ENCODE results near the gene SLC22A2. TPM values are rescaled to one million over a fixed set of nuclear protein-coding genes. Genes with fewer than 3 reads are reported as not detected.

The SLC22A2 gene
- total RNA-seq, 2 donors from 2014 or later, result not detected

DNA sequence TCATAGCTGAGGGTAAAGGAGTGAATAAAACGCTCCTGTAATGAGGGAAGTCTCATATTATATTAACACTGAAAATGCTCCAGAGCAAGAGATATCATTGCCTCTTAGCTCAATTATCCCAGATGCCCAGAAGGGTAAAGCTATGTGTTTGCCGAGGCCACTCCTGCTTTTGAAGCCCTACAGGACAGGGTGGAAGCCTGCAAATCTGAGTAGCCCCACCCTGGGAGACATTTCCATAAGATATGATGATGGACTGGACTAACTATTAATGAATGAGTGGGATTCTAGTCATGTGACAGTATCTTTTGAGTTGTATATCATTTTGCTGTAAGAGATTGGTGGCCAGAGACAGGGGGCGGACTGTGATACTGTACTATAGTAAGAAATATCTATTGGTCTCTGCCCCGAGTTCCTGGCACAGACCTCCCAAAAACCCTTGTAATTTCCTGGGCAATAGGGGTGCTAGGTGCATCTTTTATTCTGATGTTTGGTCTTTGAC, 10.5 kb upstream of the SLC22A2 start:
- peaks cover 8% of the 10 kb centered on the region for H3K4me1 Mint-ChIP-seq (ENCODE audit: low read depth)
- no peak overlapping the region for H3K27ac Mint-ChIP-seq
- ATAC-seq (replicated peaks in 1 of 2) (no peak), DNase-seq (no peak)
- no peaks in the 10 kb centered on the region for H3K36me3 Mint-ChIP-seq (ENCODE audit: insufficient read depth in 2 of 2)
- H3K27me3 Mint-ChIP-seq (ENCODE audit: low read depth), result peaks cover 13% of the 10 kb centered on the region
- no peaks in the 10 kb centered on the region for H3K9me3 Mint-ChIP-seq
- no peak overlapping the region for H3K4me3 Mint-ChIP-seq

- ATAC-seq (replicated peaks in 1 of 2), result no peak
- H3K36me3 Mint-ChIP-seq (ENCODE audit: insufficient read depth in 2 of 2), result no peaks in the 10 kb centered on the region
Observed at GRCh38 chr6:160267102-160267501, 8.5 kb upstream of the SLC22A2 start.

GRCh38 chr6:160265869-160266476, 7.4 kb upstream of the SLC22A2 start:
- Mint-ChIP-seq H3K36me3 (ENCODE audit: insufficient read depth in 2 of 2) (no peaks in the 10 kb centered on the region), H3K27ac (no peak overlapping the region), H3K27me3 (ENCODE audit: low read depth) (peaks cover 24% of the 10 kb centered on the region), H3K9me3 (no peaks in the 10 kb centered on the region), H3K4me3 (peak overlapping the region in 1 of 2 donors; percentile 6), H3K4me1 (ENCODE audit: low read depth) (peaks cover 8% of the 10 kb centered on the region)
- DNase-seq (no peak), ATAC-seq (replicated peaks in 1 of 2) (peak; percentile 22 to 49)

More at GRCh38 chr6:160267102-160267501, 8.5 kb upstream of the SLC22A2 start:
- DNase-seq, result no peak
- peaks cover 21% of the 10 kb centered on the region for H3K27me3 Mint-ChIP-seq (ENCODE audit: low read depth)
- no peaks in the 10 kb centered on the region for H3K9me3 Mint-ChIP-seq
- no peak overlapping the region for H3K27ac Mint-ChIP-seq
- no peak overlapping the region for H3K4me3 Mint-ChIP-seq
- H3K4me1 Mint-ChIP-seq (ENCODE audit: low read depth), result peaks cover 8% of the 10 kb centered on the region

- ATAC-seq (replicated peaks in 1 of 2), result no peak
- DNase-seq, result no peak
- Mint-ChIP-seq H3K4me3 (no peak overlapping the region), H3K9me3 (no peaks in the 10 kb centered on the region), H3K27ac (no peak overlapping the region), H3K4me1 (ENCODE audit: low read depth) (peaks cover 8% of the 10 kb centered on the region), H3K27me3 (ENCODE audit: low read depth) (peaks cover 36% of the 10 kb centered on the region), H3K36me3 (ENCODE audit: insufficient read depth in 2 of 2) (no peaks in the 10 kb centered on the region)
Observed at GRCh38 chr6:160264061-160264612, 5.5 kb upstream of the SLC22A2 start.

DNA sequence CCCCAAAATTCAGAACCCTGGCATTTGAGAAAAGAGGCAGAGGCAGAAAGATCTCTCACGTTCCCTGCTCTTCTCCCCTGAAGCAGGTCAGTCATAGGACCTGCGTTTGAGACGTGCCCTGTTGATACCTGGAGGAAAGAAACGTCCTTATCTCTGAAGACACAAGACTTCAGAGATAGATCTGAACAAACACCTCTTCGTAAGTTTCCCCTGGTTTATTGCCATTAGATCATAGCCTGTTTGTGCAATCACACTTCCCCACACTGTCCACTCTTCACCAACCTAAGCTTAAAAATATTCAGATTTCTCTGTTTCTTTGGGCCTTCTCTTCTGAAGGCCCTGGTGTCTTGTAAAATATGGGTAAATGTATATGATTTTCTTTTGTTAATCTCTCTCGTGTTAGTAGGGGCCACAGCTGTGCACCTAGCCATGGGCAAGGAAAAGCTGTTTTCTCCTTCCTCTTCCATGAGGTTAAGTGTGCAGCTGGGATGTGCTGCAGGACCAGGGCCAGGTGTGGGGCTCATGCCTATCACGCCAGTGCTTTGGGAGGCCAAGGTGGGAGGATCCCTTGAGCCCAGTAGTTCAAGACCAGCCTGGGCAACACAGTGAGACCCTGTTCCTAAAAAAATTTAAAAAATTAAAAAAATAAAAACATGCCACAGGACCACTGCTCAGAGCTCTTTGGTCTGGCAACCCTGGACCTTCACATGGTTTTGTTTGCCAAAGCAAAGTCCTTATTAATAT, 4.7 kb upstream of the SLC22A2 start:
- DNase-seq, result no peak
- Mint-ChIP-seq H3K4me3 (no peak overlapping the region), H3K27me3 (ENCODE audit: low read depth) (peaks cover 36% of the 10 kb centered on the region), H3K4me1 (ENCODE audit: low read depth) (peaks cover 8% of the 10 kb centered on the region), H3K9me3 (no peaks in the 10 kb centered on the region), H3K36me3 (ENCODE audit: insufficient read depth in 2 of 2) (no peaks in the 10 kb centered on the region), H3K27ac (no peak overlapping the region)
- ATAC-seq (replicated peaks in 1 of 2), result no peak

GRCh38 chr6:160261991-160262680, 3.5 kb upstream of the SLC22A2 start:
- ATAC-seq (replicated peaks in 1 of 2) (no peak), DNase-seq (no peak)
- Mint-ChIP-seq H3K36me3 (ENCODE audit: insufficient read depth in 2 of 2) (no peaks in the 10 kb centered on the region), H3K9me3 (no peaks in the 10 kb centered on the region), H3K27me3 (ENCODE audit: low read depth) (peaks cover 26% of the 10 kb centered on the region), H3K27ac (no peak overlapping the region), H3K4me1 (ENCODE audit: low read depth) (peaks cover 8% of the 10 kb centered on the region), H3K4me3 (no peak overlapping the region)

- Mint-ChIP-seq H3K4me1 (ENCODE audit: low read depth) (peaks cover 1% of the 10 kb centered on the region), H3K36me3 (ENCODE audit: insufficient read depth in 2 of 2) (no peaks in the 10 kb centered on the region), H3K4me3 (no peak overlapping the region), H3K27me3 (ENCODE audit: low read depth) (peaks cover 27% of the 10 kb centered on the region), H3K27ac (no peak overlapping the region), H3K9me3 (no peaks in the 10 kb centered on the region)
- DNase-seq, result no peak
- peak in 1 of 2 donors; percentile 36 for ATAC-seq (replicated peaks in 1 of 2)
Observed at GRCh38 chr6:160260803-160261450, 2.3 kb upstream of the SLC22A2 start.

DNA sequence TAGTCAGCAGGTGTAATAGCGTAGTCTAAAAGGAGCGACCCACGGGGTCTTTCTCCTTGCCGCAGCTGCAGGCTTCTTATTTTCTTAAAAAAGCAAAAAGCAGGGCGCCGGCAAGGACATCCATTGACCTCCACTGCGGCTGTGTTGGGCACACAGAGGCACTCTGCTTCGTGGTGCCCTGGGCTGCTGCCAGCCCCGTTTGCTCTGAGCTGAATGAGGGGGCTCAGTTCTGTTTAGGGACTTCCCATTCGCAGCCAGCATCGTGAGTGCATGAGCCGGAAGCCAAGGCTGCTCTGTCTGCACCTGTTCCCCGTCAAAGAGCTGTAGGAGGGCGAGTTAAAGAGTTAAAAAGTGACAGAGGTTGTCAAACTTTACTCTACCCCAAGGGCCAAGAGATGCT, 1.7 kb upstream of the SLC22A2 start:
- Mint-ChIP-seq H3K36me3 (ENCODE audit: insufficient read depth in 2 of 2) (no peaks in the 10 kb centered on the region), H3K4me1 (ENCODE audit: low read depth) (no peaks in the 10 kb centered on the region), H3K27ac (no peak overlapping the region), H3K27me3 (ENCODE audit: low read depth) (peaks cover 30% of the 10 kb centered on the region), H3K9me3 (no peaks in the 10 kb centered on the region), H3K4me3 (no peak overlapping the region)
- no peak for DNase-seq
- ATAC-seq (replicated peaks in 1 of 2), result no peak

DNA sequence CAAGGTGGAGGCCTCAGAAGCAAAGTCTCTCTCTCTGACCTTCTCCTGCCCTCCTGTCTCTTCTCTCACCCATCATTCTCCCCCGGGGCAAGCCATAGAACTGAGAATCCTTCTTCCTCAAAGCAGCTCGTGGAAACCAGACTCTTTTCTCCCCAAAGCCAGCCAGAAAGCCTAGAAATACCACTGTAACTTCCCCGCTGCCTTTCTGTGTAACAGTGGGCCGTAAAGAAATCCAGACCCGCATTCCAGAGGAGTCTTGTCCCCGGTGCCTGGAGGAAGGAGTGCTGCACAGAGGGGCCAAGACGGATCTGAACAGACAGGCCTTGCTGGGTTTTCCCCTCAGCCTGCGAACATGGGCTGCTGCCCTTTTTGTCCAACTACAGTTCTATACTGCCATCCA, 977 bp upstream of the SLC22A2 start:
- Mint-ChIP-seq H3K9me3 (no peaks in the 10 kb centered on the region), H3K4me1 (ENCODE audit: low read depth) (no peaks in the 10 kb centered on the region), H3K4me3 (no peak overlapping the region), H3K27ac (no peak overlapping the region), H3K36me3 (ENCODE audit: insufficient read depth in 2 of 2) (no peaks in the 10 kb centered on the region), H3K27me3 (ENCODE audit: low read depth) (peaks cover 36% of the 10 kb centered on the region)
- DNase-seq (no peak), ATAC-seq (replicated peaks in 1 of 2) (no peak)

- H3K4me1 Mint-ChIP-seq (ENCODE audit: low read depth), result no peaks in the 10 kb centered on the region
- no peak for DNase-seq
- no peak overlapping the region for H3K4me3 Mint-ChIP-seq
- no peak overlapping the region for H3K27ac Mint-ChIP-seq
- peaks cover 42% of the 10 kb centered on the region for H3K27me3 Mint-ChIP-seq (ENCODE audit: low read depth)
- no peaks in the 10 kb centered on the region for H3K36me3 Mint-ChIP-seq (ENCODE audit: insufficient read depth in 2 of 2)
- no peak for ATAC-seq (replicated peaks in 1 of 2)
- H3K9me3 Mint-ChIP-seq, result no peaks in the 10 kb centered on the region
Observed at GRCh38 chr6:160259143-160259425, 463 bp upstream of the SLC22A2 start.

GRCh38 chr6:160256445-160256844, 2.2 kb downstream of the SLC22A2 start:
- no peaks in the 10 kb centered on the region for H3K36me3 Mint-ChIP-seq (ENCODE audit: insufficient read depth in 2 of 2)
- ATAC-seq (replicated peaks in 1 of 2), result no peak
- H3K4me1 Mint-ChIP-seq (ENCODE audit: low read depth), result peaks cover 5% of the 10 kb centered on the region
- DNase-seq, result no peak
- H3K4me3 Mint-ChIP-seq, result no peak overlapping the region
- H3K27ac Mint-ChIP-seq, result no peak overlapping the region
- peaks cover 39% of the 10 kb centered on the region for H3K27me3 Mint-ChIP-seq (ENCODE audit: low read depth)
- no peaks in the 10 kb centered on the region for H3K9me3 Mint-ChIP-seq

DNA sequence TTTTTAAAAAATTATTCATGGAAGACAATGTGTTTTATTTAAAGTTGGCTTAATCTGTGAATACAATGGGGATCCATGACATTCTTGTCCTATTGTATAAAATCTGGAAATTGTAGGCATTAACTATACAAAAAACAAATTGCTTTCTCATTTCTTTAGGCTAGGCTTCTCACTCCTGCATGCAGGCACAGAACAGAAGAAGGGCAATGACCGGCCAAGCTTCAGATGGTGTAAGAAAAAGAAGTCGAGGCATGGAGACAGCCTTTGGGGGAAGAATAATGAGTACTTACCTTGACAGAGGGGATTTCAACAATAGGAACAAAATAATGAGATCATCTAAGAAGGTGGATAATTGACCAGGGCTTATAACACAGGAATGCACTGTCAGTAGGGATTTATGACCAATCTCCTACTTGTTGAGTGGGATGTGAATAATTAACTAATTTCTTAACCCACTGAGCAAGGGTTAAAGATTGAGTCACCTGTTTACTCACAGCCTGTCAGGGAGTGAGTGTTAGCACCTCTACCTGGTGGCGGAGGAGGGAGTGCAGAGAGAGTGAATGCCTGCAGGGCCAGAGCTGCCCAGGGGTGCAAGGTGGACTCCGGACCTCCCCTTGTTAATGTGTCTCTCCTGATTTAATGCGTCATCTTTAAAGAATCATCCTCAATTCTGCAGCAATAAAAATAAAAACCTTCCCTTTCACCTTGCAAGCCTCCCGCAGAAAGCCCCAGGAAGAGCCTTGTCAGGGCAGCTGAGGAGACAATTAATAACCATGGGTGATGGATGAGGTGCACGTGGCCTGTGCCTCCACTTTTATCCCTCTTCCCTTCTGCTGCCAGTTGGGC, 3.9 kb downstream of the SLC22A2 start:
- Mint-ChIP-seq H3K4me3 (no peak overlapping the region), H3K9me3 (no peaks in the 10 kb centered on the region), H3K36me3 (ENCODE audit: insufficient read depth in 2 of 2) (no peaks in the 10 kb centered on the region), H3K27ac (no peak overlapping the region), H3K27me3 (ENCODE audit: low read depth) (peaks cover 31% of the 10 kb centered on the region), H3K4me1 (ENCODE audit: low read depth) (peaks cover 5% of the 10 kb centered on the region)
- no peak for ATAC-seq (replicated peaks in 1 of 2)
- no peak for DNase-seq

All from activated T-cell treated with anti-CD3 and anti-CD28 coated beads, Interleukin-2, amount 50 U/mL, for 72 hours (primary cell).